Muscle of leg (tissue), 11 donors: ENCODE data around the gene IFT81. TPM values are rescaled to one million over a fixed set of nuclear protein-coding genes. Genes with fewer than 3 reads are reported as not detected.
"Not testable (repeated sequence)": the region's sequence is repeated elsewhere in the genome, so short reads cannot be mapped to it uniquely, and the experiment has no call there.

ENCODE experiments used
- DNase-seq: peaks from one replicate; pipeline ENCODE4 v3.0.0; 2013
- H3K27ac ChIP-seq: one replicate; pipeline ENCODE4 v1.5.1; 2013; ENCODE audit warnings: mild to moderate bottlenecking, low read length, control low read depth
- H3K27me3 ChIP-seq: one replicate; pipeline ENCODE4 v1.6.1; 2013; ENCODE audit warnings: low read length; ENCODE audit not compliant: control insufficient read depth, insufficient read depth
- H3K36me3 ChIP-seq: one replicate; pipeline ENCODE4 v1.6.1; 2013; ENCODE audit warnings: low read length; ENCODE audit not compliant: control insufficient read depth, insufficient read depth
- H3K4me1 ChIP-seq: one replicate; pipeline ENCODE4 v1.6.1; 2013; ENCODE audit warnings: low read length; ENCODE audit not compliant: control insufficient read depth, insufficient read depth
- H3K4me3 ChIP-seq: one replicate; pipeline ENCODE4 v1.5.1; 2013; ENCODE audit warnings: low read length, control low read depth
- H3K9me3 ChIP-seq: replicated peaks from 2 replicates; pipeline ENCODE4 v1.6.1; 2013; ENCODE audit warnings: low read depth, low read length; ENCODE audit not compliant: control insufficient read depth
- WGBS: methylation state at CpG from one replicate; pipeline ENCODE4 v1.1.5; 2013; ENCODE audit warnings: missing lambda C conversion rate; ENCODE audit not compliant: insufficient coverage; 5-methylcytosine and 5-hydroxymethylcytosine counted together
- polyA plus RNA-seq, 8 donors: library from polyadenylated mRNA; unstranded; fragments of 120-200 nt; gene quantifications; one replicate each; pipeline versions ENCODE4 v1.2.1 to v1.2.3, GENCODE V29; 2013; ENCODE audit warnings: inconsistent platforms in 1 of 8, low replicate concordance in 1 of 8; ENCODE audit not compliant: insufficient read length in 8 of 8, insufficient read depth in 1 of 8
- total RNA-seq: library from RNA; stranded (reverse); fragments of 120-200 nt; gene quantifications from one replicate; pipeline ENCODE4 v1.2.4, GENCODE V29; 2013

Gene IFT81
- total and polyA plus RNA-seq, 9 donors, result 14.0 to 19.9 (median 17.7) TPM

- peak overlapping the region; percentile 18 for H3K4me3 ChIP-seq
- peaks cover 6% of the 10 kb centered on the region for H3K4me1 ChIP-seq
- DNase-seq, result peak; percentile 96
- H3K27me3 ChIP-seq, result no peaks in the 10 kb centered on the region
- peak overlapping the region; percentile 94 for H3K27ac ChIP-seq
- H3K36me3 ChIP-seq, result peaks cover under 1% of the 10 kb centered on the region
- 10% methylated on average over 2 of the region's 10 CpGs for WGBS
- H3K9me3 ChIP-seq, result no peaks in the 10 kb centered on the region
Measured at GRCh38 chr12:110224379-110225304, 100.5 kb downstream of the IFT81 start.

- DNase-seq, result no peak
- no peak overlapping the region for H3K27ac ChIP-seq
- no peak overlapping the region for H3K4me3 ChIP-seq
- no peaks in the 10 kb centered on the region for H3K36me3 ChIP-seq
- no CpG with 5 or more reads among the region's 3 CpGs for WGBS
- no peaks in the 10 kb centered on the region for H3K9me3 ChIP-seq
- no peaks in the 10 kb centered on the region for H3K27me3 ChIP-seq
- peaks cover 6% of the 10 kb centered on the region for H3K4me1 ChIP-seq
Measured at GRCh38 chr12:110227138-110227537, 103.0 kb downstream of the IFT81 start.

- not testable (repeated sequence) for H3K4me1 ChIP-seq, H3K27ac ChIP-seq, H3K36me3 ChIP-seq, DNase-seq, H3K9me3 ChIP-seq, H3K27me3 ChIP-seq, H3K4me3 ChIP-seq
- no CpG with 5 or more reads among the region's 4 CpGs for WGBS
Measured at GRCh38 chr12:110228348-110228747, 104.2 kb downstream of the IFT81 start.

GRCh38 chr12:110228756-110229155 lies 104.6 kb downstream of the IFT81 start:
- Histone ChIP-seq H3K4me3 (no peak overlapping the region), H3K27ac (peak overlapping the region; percentile 31), H3K9me3 (no peaks in the 10 kb centered on the region), H3K27me3 (no peaks in the 10 kb centered on the region), H3K4me1 (peaks cover 6% of the 10 kb centered on the region), H3K36me3 (no peaks in the 10 kb centered on the region)
- WGBS, result no CpG with 5 or more reads among the region's 1 CpG
- no peak for DNase-seq

DNA sequence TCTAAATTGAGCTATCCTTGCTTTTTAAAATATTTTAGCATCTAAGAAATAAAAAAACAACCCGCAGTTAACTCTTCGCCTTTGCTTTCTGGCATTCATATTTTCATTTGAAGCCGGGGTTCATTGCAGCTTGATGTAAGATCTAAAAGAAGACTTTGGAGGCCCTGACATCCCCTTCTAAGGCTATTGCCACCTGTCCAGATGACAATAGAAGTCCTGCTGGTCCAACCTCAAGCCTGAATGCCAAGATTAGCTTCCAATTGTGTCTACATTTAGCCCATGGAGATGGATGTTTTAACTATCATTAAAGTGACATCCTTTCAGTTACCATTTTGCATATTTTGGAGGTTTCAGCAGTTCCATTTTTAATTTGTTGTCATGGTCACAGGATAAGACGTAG lies 105.3 kb downstream of the IFT81 start:
- no CpG with 5 or more reads among the region's 4 CpGs for WGBS
- Histone ChIP-seq H3K4me3 (no peak overlapping the region), H3K4me1 (peaks cover 5% of the 10 kb centered on the region), H3K27ac (peak overlapping the region; percentile 31), H3K36me3 (no peaks in the 10 kb centered on the region), H3K9me3 (no peaks in the 10 kb centered on the region), H3K27me3 (no peaks in the 10 kb centered on the region)
- no peak for DNase-seq

GRCh38 chr12:110230655-110231054 lies 106.5 kb downstream of the IFT81 start:
- H3K4me1 ChIP-seq, result peaks cover 2% of the 10 kb centered on the region
- H3K27ac ChIP-seq, result no peak overlapping the region
- WGBS, result no CpG with 5 or more reads among the region's 1 CpG

GRCh38 chr12:110233212-110233903 lies 109.2 kb downstream of the IFT81 start:
- Histone ChIP-seq H3K36me3 (no peaks in the 10 kb centered on the region), H3K9me3 (no peaks in the 10 kb centered on the region), H3K27me3 (no peaks in the 10 kb centered on the region), H3K4me1 (peaks cover 2% of the 10 kb centered on the region), H3K27ac (peak overlapping the region; percentile 45), H3K4me3 (no peak overlapping the region)
- 37% methylated on average over 2 of the region's 6 CpGs for WGBS
- DNase-seq, result peak; percentile 74

More at GRCh38 chr12:110230655-110231054, 106.5 kb downstream of the IFT81 start:
- no peak for DNase-seq
- Histone ChIP-seq H3K9me3 (no peaks in the 10 kb centered on the region), H3K4me3 (no peak overlapping the region), H3K27me3 (no peaks in the 10 kb centered on the region), H3K36me3 (no peaks in the 10 kb centered on the region)

- Histone ChIP-seq H3K4me1 (no peaks in the 10 kb centered on the region), H3K4me3 (no peak overlapping the region), H3K27me3 (no peaks in the 10 kb centered on the region), H3K27ac (peak overlapping the region; percentile 45), H3K36me3 (no peaks in the 10 kb centered on the region), H3K9me3 (no peaks in the 10 kb centered on the region)
- WGBS, result no CpG with 5 or more reads among the region's 2 CpGs
- DNase-seq, result peak; percentile 66
Measured at GRCh38 chr12:110234331-110234751, 110.2 kb downstream of the IFT81 start.

GRCh38 chr12:110234755-110235154 lies 110.6 kb downstream of the IFT81 start:
- DNase-seq, result peak; percentile 51
- no peak overlapping the region for H3K4me3 ChIP-seq
- H3K4me1 ChIP-seq, result no peaks in the 10 kb centered on the region
- no peaks in the 10 kb centered on the region for H3K36me3 ChIP-seq
- peak overlapping the region; percentile 10 for H3K27ac ChIP-seq
- no CpG with 5 or more reads among the region's 3 CpGs for WGBS
- no peaks in the 10 kb centered on the region for H3K9me3 ChIP-seq
- H3K27me3 ChIP-seq, result no peaks in the 10 kb centered on the region

- no peaks in the 10 kb centered on the region for H3K27me3 ChIP-seq
- H3K9me3 ChIP-seq, result no peaks in the 10 kb centered on the region
- no CpG with 5 or more reads among the region's 1 CpG for WGBS
- H3K27ac ChIP-seq, result no peak overlapping the region
- H3K36me3 ChIP-seq, result no peaks in the 10 kb centered on the region
- H3K4me1 ChIP-seq, result no peaks in the 10 kb centered on the region
- DNase-seq, result no peak
- H3K4me3 ChIP-seq, result no peak overlapping the region
Measured at GRCh38 chr12:110235383-110235782, 111.2 kb downstream of the IFT81 start.
